Measurements from ENCODE around the gene TMC4.
"Not testable (repeated sequence)": the region's sequence is repeated elsewhere in the genome, so short reads cannot be mapped to it uniquely, and the experiment has no call there.

TMC4 gene

GRCh38 chr19:54172471-54173358, at the start of gene TMC4:
TSS of gene TMC4 (minus strand) at chr19:54173160. CDS start at chr19:54173117, 43 bp downstream.
- peak; percentile 48 for DNase-seq (ENCODE audit: low read depth)

GRCh38 chr19:54221947-54222346, 49.0 kb upstream of the TMC4 start:
- not testable (repeated sequence) for DNase-seq (ENCODE audit: low read depth)

- not testable (repeated sequence) for DNase-seq (ENCODE audit: low read depth)
Observed at GRCh38 chr19:54219702-54220101, 46.7 kb upstream of the TMC4 start.

GRCh38 chr19:54218960-54219661, 46.2 kb upstream of the TMC4 start:
- DNase-seq (ENCODE audit: low read depth), result no peak

GRCh38 chr19:54218259-54218658, 45.3 kb upstream of the TMC4 start:
- DNase-seq (ENCODE audit: low read depth), result no peak

- not testable (repeated sequence) for DNase-seq (ENCODE audit: low read depth)
Observed at GRCh38 chr19:54217517-54218247, 44.7 kb upstream of the TMC4 start.

- DNase-seq (ENCODE audit: low read depth), result no peak
Observed at GRCh38 chr19:54216869-54217268, 43.9 kb upstream of the TMC4 start.

GRCh38 chr19:54214734-54215133, 41.8 kb upstream of the TMC4 start:
- not testable (repeated sequence) for DNase-seq (ENCODE audit: low read depth)

GRCh38 chr19:54214217-54214616, 41.3 kb upstream of the TMC4 start:
- not testable (repeated sequence) for DNase-seq (ENCODE audit: low read depth)

GRCh38 chr19:54211235-54211634, 38.3 kb upstream of the TMC4 start:
- DNase-seq (ENCODE audit: low read depth), result no peak

- peak; percentile 98 for DNase-seq (ENCODE audit: low read depth)
Observed at GRCh38 chr19:54209811-54210494, 37.0 kb upstream of the TMC4 start.

GRCh38 chr19:54209058-54209810, 36.3 kb upstream of the TMC4 start:
- DNase-seq (ENCODE audit: low read depth), result no peak

- DNase-seq (ENCODE audit: low read depth), result no peak
Observed at GRCh38 chr19:54208784-54209057, 35.8 kb upstream of the TMC4 start.

- peak; percentile 58 for DNase-seq (ENCODE audit: low read depth)
Observed at GRCh38 chr19:54207983-54208783, 35.2 kb upstream of the TMC4 start.

GRCh38 chr19:54207676-54207982, 34.7 kb upstream of the TMC4 start:
- DNase-seq (ENCODE audit: low read depth), result no peak

- DNase-seq (ENCODE audit: low read depth), result not testable (repeated sequence)
Observed at GRCh38 chr19:54207193-54207592, 34.2 kb upstream of the TMC4 start.

- DNase-seq (ENCODE audit: low read depth), result no peak
Observed at GRCh38 chr19:54206831-54207177, 33.8 kb upstream of the TMC4 start.

- DNase-seq (ENCODE audit: low read depth), result no peak
Observed at GRCh38 chr19:54206030-54206830, 33.3 kb upstream of the TMC4 start.

- no peak for DNase-seq (ENCODE audit: low read depth)
Observed at GRCh38 chr19:54204767-54205468, 32.0 kb upstream of the TMC4 start.

Measured in EH (cell line).